GM10266 (cell line): ENCODE data around the gene ZNF778.

Experiments
- DNase-seq: peaks from one replicate; pipeline ENCODE4 v3.0.0; 2012; ENCODE audit errors: extremely low spot score
- TF ChIP-seq, protein P1 (sequence below): IDR thresholded peaks from 2 replicates; pipeline ENCODE4 v1.5.1; 2012; ENCODE audit warnings: mild to moderate bottlenecking, low read depth; ENCODE audit not compliant: control insufficient read depth, insufficient read depth; ENCODE audit errors: missing control alignments

The ZNF778 gene

DNA sequence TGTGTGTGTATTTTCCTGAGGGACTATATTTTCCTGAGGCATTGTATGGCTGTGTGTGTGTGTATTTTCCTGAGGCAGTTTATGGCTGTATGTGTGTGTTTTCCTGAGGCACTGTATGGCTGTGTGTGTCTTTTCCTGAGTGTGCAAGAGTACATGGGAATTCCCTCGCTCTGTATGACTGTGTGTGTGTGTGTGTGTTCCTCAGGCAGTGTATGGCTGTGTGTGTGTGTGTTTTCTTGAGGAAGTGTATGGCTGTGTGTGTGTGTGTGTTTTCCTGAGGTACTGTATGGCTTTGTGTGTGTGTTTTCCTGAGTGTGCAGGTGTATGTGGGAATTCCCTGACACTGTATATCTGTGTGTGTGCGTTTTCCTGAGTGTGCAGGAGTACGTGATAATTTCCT, 4.1 kb downstream of the ZNF778 start:
- TF ChIP-seq, protein P1, sequence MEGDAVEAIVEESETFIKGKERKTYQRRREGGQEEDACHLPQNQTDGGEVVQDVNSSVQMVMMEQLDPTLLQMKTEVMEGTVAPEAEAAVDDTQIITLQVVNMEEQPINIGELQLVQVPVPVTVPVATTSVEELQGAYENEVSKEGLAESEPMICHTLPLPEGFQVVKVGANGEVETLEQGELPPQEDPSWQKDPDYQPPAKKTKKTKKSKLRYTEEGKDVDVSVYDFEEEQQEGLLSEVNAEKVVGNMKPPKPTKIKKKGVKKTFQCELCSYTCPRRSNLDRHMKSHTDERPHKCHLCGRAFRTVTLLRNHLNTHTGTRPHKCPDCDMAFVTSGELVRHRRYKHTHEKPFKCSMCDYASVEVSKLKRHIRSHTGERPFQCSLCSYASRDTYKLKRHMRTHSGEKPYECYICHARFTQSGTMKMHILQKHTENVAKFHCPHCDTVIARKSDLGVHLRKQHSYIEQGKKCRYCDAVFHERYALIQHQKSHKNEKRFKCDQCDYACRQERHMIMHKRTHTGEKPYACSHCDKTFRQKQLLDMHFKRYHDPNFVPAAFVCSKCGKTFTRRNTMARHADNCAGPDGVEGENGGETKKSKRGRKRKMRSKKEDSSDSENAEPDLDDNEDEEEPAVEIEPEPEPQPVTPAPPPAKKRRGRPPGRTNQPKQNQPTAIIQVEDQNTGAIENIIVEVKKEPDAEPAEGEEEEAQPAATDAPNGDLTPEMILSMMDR, result no peak

DNA sequence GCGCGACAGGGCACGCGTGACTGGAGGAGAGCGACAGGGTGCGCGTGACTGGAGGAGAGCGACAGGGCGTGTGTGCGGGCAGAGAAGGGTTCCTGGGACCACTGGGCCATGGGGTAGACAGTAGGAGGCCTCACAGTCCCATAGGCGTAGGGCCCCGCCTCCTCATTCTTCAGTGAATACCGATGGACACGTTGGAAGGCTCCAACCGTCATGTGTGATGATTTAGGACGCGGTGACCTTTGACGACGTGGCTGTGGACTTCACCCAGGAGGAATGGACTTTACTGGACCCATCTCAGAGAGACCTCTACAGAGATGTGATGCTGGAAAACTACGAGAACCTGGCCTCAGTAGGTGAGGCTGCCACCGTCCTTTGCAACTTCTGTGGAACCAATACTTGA, 5.4 kb downstream of the ZNF778 start:
- no peak for DNase-seq

More for the DNA sequence above, 4.1 kb downstream of the ZNF778 start:
- no peak for DNase-seq

DNA sequence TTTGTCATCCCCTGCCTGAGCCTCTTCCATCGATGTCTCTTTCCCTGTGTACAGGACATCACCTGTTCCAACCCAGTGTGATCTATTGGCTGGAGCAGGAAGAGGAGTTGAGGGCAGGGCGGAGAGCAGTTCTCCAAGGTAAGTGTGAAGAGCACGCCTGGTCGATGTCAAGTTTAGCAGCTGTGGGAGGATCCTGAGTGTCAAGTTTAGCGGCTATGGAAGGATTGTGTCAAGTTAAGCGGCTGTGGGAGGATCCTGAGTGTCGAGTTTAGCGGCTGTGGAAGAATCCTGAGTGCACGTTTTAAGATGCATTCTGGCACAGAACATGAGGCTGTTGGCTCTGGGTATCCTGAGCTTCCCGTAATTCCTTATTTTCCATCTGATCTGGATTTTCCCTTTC, 7.2 kb downstream of the ZNF778 start:
- DNase-seq, result no peak
- TF ChIP-seq, protein P1, result no peak

More for the DNA sequence above, 5.4 kb downstream of the ZNF778 start:
- TF ChIP-seq, protein P1, result no peak

DNA sequence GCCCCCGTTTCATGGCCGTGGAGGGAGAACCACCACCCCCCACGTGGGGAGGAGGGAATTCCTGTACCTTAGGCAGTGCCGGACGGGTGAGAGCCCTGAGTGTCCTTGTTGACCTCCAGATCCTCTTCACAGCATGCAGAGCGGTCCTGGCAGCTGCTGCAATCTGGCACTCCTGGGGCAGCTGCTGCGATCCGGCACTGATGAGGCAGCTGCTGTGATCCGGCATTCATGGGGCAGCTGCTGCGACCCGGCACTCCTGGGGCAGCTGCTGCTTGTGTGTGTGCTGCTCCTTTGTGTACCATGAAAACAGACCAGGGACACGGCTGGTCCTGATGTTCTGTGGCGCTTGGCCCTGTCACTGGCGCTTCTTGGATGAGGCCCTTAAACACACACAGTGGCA, 12.8 kb downstream of the ZNF778 start:
- DNase-seq, result no peak
- TF ChIP-seq, protein P1, result no peak

DNA sequence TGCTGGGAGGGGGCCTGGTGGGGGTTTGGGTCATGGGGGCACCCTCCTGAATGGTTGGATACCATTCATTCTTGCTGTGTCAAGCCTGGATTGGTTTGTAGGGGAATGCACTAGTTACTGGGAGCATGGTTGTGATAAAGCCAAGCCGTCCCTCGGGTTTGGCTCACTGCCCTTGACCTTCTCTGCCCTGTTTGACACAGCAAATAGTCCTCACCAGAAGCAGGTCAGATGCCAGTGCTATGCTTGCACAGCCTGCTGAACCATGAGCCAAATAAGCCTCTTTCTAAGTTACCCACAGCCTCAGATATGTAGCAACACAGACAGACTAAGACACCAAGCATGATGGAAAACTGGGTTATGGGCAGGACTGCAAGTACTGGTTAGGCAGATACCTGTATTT, 14.6 kb downstream of the ZNF778 start:
- TF ChIP-seq, protein P1, result no peak
- no peak for DNase-seq

DNA sequence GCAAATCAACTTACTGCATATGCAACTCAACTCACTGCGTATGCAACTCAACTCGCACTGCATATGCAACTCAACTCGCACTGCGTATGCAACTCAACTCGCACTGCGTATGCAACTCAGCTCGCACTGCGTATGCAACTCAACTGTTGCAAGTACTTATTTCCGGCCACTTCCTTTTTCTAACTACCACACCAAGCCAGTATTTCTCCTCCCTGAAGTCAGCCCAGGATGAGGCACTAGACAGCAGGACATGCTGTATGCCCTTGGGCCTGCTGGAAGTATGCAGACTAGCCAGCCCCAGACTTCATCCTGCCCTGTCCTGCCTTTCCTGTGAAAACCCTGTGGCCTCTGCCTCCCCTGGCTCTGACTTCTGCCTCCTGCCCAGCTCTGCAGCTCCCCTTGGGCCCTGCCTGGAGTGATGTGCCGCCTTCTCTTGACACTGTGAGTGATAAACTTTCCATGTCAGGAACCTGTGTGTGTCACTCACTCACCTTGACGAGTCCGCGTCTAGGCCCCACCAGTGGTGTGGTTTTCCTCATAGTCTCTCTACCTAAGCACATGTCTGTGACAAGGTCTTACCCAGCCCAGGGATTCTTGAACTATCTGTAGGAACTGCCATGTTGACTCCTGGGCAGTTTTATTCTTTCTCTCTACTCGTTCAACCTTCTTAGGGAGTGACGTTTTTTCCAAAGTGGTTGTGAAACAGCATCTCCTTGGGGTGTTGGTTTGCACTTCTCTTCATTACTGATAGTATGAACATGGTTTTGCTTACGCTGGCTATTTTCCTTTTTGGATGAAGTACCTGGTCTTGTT, 16.4 kb downstream of the ZNF778 start:
- TF ChIP-seq, protein P1, result no peak
- DNase-seq, result no peak

DNA sequence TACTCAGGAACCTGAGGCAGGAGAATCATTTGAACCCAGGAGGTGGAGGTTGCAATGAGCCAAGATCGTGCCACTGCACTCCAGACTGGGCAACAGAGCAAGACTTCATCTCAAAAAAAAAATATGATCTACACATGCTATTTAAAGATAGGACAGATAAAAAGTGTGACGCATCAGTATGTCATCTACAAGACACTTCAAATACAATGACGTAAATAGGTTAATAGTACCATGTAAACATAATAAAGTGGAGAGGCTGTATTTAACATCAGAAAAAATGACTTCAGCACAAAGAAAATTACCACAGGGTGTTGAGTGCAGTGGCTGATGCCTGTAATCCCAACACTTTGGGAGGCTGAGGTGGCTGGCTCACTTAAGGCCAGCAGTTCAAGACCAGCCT, 20.2 kb downstream of the ZNF778 start:
- TF ChIP-seq, protein P1, result no peak
- DNase-seq, result no peak
